Endothelial cell of umbilical vein (primary cell): ENCODE data around the gene HRH3.

Experiments
- POLR2A ChIP-seq: IDR thresholded peaks from 2 replicates; pipeline ENCODE4 v1.6.1; 2012; ENCODE audit warnings: low read depth, mild to moderate bottlenecking, control low read depth, low read length
- TF ChIP-seq, protein P1 (sequence below), 2 donors: IDR thresholded peaks; 1 replicate in 1 of 2; 2 replicates in 1 of 2; pipeline ENCODE4 v1.5.1; 2011; ENCODE audit warnings: low read length in 2 of 2, mild to moderate bottlenecking in 2 of 2, moderate library complexity in 2 of 2, control low read depth in 1 of 2, inconsistent platforms in 1 of 2, low read depth in 1 of 2; ENCODE audit not compliant: insufficient read depth in 1 of 2; ENCODE audit errors: extremely low read depth in 1 of 2

DNA sequence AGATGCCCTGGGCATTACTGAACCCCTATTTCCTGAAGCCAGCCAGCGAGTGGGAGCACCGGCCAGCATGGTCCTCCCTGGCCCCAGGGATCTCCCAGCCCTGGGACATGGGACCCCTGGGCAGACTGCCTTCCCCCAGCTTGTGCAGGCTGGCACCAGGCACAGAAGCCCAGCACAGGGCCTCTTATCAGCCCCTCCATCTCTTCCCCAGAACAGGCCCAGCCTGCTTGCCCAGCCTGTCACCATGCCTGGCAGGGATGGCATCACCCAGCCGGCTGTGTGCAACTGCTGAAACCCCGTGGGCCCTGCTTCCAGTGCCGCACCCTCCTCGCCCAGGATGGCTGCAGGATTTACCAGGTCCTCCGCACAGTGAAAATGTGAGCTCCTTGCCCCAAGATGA is 12.1 kb upstream of the HRH3 start:
- no peak for TF ChIP-seq POLR2A
- TF ChIP-seq, protein P1, sequence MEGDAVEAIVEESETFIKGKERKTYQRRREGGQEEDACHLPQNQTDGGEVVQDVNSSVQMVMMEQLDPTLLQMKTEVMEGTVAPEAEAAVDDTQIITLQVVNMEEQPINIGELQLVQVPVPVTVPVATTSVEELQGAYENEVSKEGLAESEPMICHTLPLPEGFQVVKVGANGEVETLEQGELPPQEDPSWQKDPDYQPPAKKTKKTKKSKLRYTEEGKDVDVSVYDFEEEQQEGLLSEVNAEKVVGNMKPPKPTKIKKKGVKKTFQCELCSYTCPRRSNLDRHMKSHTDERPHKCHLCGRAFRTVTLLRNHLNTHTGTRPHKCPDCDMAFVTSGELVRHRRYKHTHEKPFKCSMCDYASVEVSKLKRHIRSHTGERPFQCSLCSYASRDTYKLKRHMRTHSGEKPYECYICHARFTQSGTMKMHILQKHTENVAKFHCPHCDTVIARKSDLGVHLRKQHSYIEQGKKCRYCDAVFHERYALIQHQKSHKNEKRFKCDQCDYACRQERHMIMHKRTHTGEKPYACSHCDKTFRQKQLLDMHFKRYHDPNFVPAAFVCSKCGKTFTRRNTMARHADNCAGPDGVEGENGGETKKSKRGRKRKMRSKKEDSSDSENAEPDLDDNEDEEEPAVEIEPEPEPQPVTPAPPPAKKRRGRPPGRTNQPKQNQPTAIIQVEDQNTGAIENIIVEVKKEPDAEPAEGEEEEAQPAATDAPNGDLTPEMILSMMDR (IDR thresholded peaks at IDR 0.05; ENCODE audit: extremely low read depth in 1 of 2, insufficient read depth in 1 of 2, low read depth in 1 of 2, low read length in 2 of 2): no peak
